Mesenteric fat pad (tissue), 1 donor: Measurements from ENCODE around the gene SDK2. TPM values are rescaled to one million over a fixed set of nuclear protein-coding genes. Genes with fewer than 3 reads are reported as not detected.

ENCODE experiments used
- DNase-seq: peaks from one replicate; pipeline ENCODE4 v3.0.0-alpha.2; 2020; ENCODE audit warnings: low spot score
- total RNA-seq: library from RNA; stranded (reverse); fragmentation: NEBNext Ultra II Directional; extraction: Animal tissue kit (Norgen Biotek cat#: 25700); gene quantifications from one replicate; pipeline ENCODE4 v1.2.1, GENCODE V29; 2021
- donor health status: DM: yes; HTN: yes; CAD: no.

Gene SDK2
- total RNA-seq, 1 donor from 2014 or later = 0.84 TPM

DNA sequence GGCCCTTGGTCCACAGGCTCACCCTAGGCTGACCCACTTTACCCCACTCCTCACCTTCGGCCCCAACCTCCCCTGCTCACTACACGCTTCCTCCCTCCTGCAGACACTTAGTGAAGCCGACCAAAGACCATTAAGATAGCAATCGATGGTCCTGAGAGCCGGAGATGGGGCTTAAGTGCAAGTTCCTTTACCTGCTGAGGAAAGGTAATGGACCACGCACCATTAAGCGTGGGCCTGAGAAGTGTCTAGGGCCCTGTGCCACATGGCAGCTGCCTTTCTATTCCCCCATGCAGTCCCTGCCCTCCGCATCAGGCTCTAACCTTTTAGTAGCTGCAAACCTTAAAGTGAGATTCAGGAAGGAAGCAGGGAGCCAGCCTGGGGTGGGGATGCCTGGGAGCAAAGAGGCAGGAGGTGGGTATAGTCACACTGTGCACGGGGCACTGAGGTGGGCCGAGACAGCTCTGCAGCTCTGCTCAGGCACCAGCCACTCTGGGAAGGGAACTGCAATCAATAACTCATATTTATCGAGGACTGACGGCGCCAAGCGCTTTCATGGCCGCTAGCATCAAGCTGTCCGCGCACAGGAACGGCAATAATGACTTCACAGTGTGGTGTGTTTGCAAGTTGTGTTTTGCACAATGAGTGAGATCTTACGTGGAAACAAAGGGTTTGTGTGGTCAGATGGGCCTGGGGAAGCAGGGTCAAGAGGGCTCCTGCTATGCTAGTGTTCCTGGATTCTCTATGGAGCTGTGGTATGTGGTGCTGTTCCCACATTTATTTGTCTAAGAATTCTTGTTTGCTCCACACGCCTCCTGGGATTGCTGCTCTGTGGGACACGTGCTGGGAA is 247.6 kb downstream of the SDK2 start:
- DNase-seq = no peak

DNA sequence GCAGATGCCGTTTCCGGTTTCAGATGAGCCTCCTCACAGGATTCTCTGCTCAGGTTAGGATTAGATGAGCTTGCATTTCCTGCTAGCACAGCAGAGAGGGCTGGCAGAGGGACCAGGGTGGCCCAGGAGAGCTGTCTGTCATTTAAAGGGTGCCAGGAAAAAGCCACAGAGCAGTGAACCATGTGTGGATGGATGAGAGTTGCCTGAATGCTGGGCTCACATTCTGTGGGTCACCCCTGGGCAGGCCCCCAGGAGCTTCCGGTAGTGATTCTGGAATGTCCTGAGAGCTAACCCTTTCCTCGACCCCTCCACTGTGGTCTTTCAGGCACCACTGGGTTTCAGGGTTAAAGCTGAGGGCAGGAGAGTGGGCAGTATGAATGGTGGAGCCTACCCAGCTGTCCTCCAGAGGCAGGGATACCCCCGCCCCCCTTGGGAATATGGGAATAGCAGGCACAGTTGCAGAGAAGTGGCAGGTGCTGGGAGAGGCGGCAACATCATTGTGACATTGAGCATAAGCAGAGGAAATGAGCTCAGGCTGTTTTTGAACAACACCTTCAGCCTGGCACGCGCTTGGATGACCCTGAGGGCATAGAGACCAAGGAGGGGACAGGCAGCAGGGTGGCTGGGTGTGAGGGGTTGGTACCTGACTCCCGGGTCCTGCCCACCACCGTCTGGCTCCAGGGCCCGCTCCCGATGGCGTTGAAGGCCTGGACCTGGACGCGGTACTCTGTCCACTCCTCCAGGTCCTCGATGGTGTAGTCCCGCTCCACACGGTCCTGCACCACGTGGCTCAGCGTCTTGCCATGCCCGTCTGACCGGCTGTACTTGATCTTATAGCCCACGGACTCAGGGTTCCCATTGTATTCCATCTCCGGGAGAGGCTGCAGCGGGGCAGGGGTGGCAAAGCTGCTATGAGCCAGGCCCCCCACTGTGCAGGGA is 249.5 kb downstream of the SDK2 start:
- no peak for DNase-seq

DNA sequence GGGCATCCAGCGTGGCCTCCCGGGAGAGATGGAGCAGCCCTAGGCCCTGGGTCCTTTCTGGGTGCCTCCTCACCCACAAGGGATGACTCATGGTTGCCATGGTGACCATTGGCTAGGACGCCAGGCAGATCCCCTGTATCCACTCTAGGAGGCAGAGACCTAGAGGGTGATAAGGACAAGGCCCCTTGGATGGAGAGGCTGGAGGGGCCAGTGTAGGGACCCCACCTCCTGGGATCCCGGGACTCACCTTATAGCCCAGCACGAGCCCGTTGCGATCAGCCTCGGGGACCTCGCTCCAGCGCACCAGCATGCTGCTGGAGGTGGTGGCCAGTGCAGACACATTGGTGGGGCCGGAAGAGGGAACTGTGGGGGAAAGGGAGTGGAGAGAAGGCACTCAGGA is 250.3 kb downstream of the SDK2 start:
- DNase-seq = no peak

DNA sequence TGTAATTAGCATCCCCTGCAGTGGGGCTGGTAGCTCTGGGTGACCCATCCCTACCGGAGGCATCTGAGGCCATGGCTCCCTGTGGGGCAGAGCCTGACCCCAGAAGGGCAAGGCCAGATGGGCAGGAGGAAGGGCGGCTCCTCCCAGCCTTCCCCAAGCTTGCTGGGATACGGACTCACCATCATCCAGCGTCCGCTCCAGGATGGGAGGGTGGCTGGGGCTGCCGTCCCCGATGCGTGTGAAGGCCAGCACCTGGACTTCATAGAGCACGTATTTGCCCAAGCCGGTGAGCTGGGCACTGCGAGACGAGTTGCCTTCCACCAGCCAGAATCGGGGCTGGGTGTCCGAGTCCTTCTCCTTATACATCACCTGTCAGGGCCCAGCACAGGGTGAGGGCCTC is 250.9 kb downstream of the SDK2 start:
- DNase-seq = no peak

DNA sequence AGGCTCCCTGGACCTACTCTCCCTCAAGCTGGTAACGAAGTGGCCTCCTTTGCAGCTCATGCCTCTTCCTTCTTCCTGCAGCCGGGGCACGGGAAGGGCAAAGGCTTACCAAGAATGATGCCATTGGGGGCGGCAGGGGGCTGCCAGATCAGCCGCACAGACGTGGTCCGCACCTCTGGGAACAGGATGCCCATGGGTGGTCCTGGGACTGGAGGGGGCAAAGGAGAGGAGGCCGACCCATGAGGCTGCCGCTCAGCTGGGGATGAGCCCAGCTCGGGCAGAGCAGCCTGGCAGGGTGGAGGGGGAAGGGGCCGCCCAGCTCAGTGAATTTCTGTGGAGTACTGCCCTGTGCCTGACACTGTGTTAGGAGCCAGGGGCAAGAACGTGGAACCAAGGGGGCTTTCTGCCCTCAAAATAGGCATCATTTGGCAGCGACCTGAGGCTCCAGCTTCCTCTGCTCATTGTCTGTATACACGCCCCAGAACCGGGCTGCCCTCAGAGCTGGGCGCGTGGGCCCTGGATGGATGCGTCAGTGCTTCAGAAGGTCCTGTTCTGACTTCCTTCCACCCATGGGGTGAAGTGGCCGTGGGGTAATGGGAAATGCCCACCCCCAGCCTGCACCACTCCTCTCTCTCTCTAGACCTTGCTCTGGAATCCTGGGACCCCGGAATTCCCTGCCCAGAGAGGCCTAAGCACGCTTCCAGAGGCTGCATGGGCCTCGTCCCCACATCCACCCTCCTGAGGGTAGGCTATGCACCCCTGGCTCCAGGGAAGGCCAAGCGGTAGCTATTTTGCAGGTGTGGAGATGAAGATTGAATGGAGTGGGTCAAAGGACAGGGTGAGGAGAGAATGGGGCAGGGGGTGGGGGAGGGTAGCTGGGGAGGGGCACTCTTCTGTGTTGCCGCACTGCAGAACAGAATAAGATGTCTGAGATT is 252.6 kb downstream of the SDK2 start:
- no peak for DNase-seq

DNA sequence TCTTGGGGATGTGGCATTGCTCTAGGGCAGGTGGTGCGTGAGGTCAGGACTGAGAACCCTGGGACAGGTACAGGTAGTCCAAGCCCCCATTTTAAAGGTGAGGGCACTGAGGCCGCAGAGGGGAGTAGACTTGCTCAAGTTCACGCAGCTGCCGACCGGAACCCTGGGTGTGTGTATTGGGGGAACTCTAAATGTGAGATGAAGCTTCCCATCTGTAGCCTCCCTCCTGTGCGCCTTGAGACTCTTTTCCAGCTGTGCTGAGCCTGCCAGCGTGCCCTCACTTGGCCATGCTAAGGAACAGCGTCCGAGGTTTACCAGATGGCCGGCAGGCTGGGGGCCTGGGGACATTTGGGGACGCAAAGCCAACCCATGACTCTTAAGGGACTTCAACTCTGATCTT is 253.4 kb downstream of the SDK2 start:
- DNase-seq = no peak

DNA sequence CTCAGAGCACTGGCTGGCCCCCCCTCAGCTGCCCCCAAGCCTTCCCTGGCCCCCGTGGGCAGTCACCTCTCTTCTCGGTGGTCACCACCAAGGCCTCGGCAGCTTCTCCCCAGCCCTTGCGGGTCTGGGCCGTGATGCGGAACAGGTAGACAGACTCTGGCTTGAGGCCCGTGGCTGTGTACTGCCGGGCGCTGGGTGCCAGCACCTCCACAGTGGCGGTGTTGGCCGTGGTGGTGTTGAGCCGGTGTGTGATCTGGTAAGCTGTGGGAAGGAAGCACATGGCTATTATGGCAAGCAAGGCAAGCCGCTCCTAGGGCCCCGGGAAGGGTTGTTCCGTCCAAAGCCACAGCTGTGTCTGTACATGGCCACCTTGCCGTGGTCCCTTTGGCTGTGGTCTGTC is 254.0 kb downstream of the SDK2 start:
- no peak for DNase-seq

DNA sequence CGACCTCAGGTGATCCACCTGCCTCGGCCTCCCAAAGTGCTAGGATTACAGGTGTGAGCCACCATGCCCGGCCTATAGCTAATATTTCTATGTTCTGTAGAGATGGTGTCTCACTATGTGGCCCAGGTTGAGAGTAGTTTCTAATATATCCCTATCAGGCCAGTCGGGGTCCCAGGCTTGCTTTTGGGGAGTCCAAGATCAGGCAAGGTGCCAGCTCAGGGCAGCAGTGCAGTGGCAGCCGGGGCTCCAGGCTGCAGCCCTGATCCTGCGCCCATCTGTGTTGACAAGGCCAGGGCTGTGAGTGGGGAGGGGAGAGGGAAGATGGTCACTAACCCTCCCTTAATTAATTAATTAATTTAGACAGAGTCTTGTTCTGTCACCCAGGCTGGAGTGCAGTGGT is 254.8 kb downstream of the SDK2 start:
- DNase-seq = no peak

DNA sequence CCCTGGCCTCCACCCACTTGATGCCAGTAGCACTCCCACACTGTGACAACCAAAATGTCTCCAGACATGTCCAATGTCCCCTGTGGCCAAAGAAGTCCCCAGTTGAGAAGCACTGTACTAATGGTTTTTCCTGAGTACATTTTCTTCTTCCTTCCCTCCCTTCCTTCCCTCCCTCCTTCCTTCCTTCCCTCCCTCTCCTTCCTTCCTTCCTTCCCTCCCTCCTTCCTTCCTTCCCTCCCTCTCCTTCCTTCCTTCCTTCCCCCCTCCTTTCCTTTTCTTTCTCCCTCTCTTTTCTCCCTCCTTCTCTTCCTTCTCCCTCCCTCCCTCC is 255.7 kb downstream of the SDK2 start:
- DNase-seq = no peak

DNA sequence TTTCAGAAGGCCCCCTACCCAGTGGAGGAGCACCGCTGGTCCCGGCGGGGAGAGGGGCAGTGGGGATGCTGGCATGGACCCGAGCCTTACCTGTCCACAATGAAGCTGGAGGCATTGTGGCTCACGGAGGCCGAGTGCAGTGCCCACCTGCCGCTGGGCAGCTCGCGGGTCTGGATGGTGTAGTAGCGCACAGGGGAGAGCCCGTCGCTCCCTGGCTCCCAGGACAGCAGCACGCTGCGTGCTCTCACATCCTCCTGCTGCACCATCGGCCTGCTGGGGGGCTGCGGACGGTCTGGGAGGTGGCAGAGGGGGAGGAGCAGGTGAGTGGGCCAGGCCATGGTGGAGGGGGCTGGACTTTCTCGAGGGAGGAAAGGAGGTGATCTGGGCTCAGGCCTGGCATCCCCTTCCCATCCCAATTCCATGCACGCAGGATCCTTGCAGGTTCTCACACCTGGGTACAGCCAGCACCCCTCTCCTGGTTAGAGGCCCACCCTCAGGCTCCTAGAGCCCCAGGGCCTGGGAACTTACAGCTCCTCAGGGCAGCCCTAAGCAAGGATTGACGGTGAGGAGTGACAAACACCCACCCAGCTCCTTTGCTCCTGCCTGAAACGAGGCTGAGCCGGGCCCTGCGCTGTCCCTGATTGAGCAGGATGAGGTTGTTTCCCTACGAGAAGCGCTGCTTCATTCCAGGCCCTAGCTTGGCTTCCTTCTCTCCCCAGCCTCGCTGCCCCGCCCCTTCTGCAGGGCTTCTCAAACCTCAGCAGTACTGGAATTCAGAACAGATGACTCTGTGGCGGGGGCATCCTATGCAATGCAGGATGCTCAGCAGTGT is 256.3 kb downstream of the SDK2 start:
- DNase-seq = no peak

DNA sequence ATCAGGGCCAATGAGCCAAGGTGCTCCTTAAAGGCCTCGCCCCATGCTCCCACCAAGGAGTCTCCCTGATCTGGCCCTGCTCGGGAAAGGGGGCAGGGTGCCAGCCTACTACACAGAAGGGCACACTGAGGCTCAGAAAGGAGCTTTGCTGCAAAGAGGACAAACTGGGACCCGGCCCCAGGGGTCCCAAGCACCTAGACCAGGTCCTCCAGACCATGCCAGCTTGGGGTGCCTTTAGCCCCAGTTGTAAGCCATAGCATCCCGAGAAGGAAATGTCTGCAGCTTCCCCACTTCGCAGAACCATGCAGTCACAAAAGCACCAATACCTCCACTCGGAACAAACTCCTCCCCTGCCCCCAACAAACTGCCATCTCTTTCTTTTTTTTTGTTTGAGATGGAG is 257.7 kb downstream of the SDK2 start:
- no peak for DNase-seq

DNA sequence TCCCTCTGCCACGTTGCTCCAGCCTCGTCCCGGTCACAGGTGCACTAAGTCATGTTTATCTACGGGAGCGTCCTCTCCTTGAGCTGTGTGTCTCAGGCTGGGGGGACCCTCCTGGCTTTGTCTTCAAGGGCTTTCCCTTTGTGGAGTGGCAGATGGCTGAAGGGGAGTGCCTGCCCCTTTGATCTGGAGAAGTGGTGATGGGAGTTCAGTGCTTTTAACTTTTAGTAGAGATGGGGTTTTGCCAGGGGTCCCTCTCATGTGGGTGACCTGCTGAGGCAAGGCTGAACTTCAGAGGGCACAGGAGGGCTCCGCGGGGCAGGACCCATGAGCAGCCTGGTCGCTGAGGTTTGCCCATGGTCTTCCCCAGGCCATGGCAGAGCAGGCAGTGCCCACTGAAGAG is 259.3 kb downstream of the SDK2 start:
- no peak for DNase-seq

DNA sequence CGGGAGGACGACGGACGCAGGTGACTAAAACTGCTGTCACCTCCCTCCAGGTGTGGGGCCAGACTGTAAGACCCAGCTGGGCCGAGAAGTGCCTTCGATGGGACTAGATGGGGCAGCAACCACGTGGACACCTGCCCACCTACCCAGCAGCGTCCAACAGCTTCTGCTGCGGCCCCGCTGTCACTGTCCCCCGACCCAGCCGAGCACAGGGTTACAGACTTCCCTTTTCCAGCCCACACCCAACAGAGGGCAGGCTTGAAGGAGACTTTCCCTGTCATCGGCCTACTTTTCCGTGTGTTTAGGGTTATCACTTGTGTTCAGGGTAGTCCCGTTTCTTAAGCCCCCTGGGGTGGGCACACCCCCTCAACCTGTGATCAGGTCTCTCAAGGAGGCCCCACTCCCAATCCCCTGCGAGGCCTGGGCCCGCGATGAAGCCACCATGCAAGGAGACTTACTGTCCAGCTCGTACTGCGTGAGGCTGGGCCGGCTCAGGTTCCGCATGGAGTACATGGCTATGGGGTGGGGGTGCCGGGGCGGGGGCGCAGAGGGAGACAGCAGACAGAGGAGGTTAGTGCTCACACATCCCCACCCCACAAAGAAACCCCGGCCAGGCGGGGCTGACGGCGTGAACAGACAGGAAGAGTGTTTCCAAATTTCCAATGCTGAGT is 263.7 kb downstream of the SDK2 start:
- no peak for DNase-seq

DNA sequence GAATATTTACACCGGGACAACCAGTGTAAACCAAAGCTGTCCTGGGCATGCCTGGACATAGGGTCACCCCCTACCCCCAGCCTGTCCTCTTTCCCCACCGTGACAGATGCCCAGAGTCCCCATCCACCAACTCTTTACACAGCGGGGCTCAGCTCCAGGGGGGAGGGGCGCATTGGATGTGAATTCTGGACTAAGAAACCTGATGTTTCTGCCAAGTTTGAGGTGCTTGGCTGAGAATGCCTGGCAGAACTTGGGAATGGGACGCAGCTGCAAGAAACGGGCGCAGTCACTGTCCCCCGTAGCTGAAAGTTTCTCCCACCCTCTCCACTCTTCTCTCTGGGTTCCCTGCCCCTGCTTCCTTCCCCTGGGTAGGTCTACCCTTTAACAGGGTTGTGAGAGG is 264.4 kb downstream of the SDK2 start:
- no peak for DNase-seq

DNA sequence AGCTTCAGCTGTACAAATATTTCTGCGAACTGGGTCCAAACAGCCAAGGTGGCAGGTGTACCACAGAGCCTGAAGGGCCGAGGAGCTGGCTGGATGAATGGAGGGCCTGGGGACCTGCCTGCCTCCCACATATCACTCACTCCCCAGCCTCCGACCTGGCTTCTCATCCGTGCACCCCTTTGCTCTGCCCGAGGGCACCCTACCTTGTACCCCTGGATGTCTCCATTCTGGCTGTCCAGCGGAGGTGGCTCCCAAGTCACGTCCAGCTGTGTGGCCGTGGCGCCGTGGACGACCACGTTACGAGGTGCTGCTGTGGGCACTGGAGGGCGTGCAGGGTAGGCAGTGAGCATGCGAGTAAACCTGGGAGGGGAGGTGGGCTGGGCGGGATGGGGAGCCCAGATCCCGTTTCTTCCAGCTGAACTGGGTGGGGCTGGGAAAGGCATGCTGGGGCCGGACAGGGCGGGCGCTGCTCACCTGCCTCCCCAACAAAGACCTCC is 265.2 kb downstream of the SDK2 start:
- DNase-seq = no peak

DNA sequence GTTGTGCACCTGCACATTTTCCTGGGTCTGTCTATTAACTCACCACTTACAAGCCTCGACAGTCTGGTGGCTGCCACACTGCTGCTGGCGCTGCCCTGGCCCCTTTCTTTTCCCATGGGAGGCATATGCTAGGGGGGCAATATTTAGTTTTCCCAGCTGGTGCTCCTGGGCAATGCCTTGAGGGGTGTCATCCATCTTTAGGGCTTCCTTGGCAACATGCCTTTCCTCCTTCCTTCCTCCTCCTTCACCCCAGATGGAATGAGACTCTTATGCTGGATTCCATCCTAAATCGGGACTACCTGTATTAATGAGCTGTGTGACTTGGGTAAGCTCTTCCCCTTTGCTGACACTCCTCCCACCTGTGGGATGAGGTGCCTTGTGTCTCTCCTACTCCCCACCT is 267.6 kb downstream of the SDK2 start:
- DNase-seq = no peak

DNA sequence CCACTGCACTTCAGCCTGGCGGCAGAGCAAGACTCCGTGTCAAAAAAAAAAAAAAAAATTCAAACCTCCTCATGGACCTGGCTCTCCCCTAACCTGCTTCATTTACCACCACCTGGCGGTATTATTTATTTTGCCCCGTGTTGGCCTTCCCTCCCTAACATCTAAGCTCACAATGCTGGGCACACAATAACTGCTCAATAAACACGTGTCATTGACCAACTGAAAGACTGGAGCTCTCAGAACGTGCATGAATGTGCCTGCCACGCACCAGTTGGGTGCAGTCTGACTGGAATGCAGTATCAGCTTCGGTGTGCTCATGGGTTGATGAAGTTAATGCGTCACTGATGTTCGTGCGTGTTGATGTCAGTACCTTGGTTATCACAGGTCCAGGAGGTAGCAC is 268.1 kb downstream of the SDK2 start:
- DNase-seq = no peak

DNA sequence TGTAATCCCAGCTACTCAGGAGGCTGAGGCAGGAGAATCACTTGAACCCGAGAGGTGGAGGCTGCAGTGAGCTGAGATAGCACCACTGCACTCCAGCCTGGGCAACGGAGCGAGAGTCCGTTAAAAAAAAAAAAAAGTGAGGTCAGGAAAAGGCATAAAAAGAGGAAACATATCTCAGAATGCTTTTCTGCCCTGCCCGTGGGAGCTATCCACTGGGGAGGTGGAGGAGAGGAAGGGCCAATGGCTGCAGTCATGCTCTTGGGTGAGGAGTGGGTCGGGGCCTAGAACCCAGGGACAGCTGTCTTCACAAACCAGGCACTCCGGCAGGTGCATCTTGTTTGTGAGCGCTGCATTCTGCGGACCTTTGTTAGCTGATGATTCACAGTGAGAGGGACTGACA is 272.4 kb downstream of the SDK2 start:
- DNase-seq = no peak

DNA sequence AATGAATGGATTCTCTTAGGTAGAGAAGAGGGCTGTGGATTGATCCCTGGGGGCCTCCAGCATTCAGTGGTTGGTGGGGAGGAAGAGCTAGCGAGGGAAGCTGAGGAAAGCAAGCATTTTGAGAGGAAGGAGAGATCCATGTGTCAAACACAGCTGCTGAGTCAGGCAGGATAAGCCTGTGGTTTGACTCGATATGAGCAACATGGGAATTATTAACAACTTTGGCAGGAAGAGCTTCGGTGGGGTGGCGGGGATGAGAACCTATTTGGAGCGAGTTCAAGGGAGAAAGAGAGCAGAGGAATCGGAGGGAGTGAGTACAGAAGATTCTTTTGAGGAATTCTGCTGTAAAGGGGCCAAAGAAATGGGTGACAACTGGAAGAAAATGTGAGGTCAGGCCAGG is 273.0 kb downstream of the SDK2 start:
- no peak for DNase-seq
